NCI-H2196 (cell line): Measurements from ENCODE around the gene KCNG2.

ENCODE experiments used
- DNase-seq: peaks from one replicate; lab custom pipeline; 2025; ENCODE audit not compliant: unreplicated experiment; lab: John Stamatoyannopoulos, UW

Gene KCNG2

DNA sequence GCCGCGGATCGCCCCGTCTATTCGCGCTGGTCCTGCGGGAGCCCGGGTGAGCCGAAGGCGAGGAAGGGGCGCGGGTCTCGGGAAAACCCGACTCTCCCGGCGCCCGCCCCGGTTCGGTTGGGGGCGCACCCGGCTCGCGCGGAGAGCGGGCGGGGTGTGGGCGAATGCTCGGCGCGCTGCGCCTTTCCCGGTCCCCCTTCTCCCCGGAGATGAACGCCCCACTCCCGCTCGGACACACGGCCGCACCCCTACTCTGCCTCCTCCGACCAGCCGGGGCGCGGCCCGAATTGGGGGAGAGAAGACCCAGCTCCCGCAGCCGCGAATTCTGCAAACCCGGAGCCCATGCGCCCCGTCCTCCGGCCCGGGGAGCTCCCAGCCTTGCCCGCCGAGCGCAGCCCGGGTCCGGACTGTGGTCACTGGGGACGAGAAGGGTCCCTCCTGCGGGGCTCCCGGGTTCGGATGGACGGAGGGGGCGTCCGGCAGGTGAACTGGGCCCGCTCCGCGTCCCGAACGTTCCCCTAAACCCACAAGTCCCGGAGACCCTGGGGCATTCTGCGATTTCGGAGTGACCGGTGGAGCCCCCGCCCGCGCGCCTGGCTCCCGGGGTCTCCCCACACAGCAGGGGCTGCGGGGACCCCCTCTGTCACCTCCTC, 734 bp downstream of the KCNG2 start:
- DNase-seq: no peak

DNA sequence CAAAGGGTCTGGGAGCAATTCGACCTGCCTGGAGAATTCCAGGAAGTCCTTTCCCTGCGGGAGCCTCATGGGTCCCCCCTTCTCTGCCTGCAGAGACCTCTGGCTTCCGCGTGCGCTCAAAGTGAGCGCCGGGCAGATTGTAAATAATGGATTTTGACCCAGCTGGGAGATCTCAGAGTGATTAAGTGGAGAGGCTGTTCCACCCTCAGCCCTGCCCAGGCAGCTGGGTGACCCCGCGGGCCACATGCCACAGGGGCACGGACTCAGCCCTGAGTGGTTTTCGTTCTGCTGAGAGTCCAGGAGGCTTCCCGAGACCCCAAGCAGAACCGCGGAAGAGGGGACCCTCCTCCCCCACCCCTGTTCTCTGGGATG, 1.2 kb downstream of the KCNG2 start:
- DNase-seq: no peak

DNA sequence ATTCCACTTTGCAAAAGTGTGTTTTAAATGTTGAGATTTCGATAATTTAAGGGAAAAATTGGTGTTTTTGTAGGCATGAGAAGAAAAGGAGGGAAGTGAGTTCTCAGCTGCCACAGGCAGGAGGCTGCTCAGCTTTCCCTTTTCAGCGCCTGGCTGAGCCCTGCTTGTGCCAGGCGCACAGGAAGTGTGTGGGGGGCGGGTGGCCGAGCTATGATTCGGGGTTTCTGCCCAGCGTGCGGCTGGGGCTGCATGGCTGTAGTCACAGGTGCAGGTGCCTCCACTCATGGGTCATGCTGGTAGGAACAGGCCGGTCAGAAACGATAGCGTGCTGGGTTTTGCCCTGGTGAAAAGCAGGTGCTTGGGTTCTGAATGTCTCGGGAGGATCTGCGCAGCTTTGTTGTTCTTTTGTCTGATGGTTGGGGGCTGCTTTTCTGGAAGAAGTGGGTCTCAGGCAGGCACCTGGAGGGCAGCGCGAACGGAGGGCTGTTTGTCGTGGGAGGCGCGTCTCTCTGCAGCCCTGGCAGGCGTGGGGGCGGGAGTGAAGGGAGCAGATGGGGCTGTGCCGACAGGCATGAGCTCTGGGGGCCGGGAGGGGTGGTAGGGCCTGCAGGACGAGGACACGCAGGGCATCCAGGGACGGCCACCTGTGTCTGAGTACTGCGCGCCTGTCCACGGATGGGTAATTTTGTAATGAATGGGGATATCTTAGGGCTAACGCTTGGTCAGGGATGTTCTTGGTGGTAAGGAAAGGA, 2.1 kb downstream of the KCNG2 start:
- no peak for DNase-seq

DNA sequence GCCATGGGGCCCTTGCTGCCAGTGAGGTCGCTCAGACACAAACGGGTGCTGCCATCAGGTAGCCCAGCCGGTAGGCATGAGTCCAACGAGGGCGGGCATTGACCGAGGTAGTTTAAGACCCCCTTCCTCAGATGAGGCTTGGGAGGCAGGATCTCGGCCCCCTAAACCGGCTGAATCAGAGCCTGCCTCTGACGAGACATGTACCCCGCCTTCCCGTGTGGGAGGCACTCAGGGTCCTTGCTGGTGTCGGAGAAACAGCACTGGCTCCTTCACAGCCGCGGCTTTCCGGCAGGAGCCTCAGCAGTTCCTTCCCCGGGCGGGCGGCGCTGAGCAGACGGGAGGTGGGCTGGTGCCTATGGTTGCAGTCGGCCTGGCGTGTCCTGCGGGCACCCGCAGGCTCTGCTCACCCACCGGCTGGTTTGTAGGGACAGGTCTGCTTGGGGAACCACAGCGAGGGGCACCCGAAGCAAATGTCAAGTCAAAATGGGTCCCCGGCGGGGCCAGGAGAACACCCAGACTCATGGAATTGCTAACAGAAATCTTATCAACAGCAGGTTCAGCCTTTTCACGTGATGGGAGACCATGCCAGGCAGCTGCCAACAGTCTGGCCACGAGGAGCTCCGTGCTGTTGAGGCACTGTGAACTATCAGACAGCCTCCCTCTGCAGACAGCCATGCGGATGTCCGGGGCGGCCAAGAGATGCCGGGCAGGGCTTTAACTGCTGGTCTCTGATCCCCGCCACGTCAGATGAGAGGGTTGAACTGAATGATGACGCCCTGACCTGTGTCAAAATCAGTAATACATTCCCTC, 2.8 kb downstream of the KCNG2 start:
- no peak for DNase-seq

DNA sequence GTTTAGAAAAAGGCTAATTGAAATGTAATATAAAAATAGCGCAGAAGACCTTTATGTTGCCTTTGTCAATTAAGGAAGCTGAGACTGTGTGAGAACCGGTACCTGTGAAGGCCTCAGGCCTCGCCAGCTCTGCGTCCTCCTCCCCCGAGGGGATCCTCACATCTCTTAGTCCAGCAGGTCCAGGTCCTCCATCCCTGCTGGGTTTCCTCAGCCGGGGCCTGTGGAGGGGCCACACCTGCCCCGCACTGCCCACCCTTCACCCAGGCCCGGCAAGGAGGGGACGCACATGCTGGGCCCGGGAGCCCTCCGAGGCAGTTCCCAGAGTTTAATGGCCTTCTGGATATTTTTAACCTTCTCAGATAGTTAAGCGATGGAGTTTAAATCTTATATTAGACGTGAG, 3.5 kb downstream of the KCNG2 start:
- no peak for DNase-seq

DNA sequence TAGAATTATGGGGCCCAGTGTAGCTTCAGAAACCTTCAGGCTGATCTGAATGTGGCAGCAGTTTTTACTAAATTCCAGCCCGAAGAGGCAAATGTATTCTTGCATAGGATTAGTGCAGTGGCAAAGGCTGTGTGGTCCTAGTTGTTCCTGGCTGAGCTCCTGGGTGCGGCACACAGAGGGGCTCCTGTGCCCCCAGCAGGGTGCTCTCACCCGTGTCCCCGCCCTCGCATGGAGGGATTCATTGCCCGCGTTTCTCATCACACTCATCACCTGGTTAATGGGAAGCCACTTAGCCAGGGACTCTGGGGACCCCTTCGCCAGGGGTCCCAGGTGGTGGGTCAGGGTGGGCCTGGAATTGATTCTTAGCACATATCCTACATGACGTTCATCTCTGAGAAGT, 3.9 kb downstream of the KCNG2 start:
- no peak for DNase-seq

DNA sequence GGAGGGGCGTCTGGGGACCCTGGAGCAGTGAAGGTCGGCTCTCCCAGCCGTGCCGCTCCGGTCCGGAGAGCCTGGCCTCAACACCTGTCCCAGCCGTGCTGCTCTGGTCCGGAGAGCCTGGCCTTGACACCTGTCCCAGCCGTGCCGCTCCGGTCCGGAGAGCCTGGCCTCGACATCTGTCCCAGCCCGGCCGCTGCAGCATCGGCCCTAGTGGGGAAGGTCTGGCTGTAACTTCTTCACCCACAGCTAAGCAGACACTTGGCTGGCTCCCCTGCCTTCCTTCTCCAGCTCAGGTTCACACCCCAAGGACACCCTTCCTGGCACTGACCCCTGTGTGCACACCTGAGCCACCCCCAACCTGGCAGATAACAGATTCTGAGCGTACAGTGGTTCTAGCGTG, 4.6 kb downstream of the KCNG2 start:
- no peak for DNase-seq

DNA sequence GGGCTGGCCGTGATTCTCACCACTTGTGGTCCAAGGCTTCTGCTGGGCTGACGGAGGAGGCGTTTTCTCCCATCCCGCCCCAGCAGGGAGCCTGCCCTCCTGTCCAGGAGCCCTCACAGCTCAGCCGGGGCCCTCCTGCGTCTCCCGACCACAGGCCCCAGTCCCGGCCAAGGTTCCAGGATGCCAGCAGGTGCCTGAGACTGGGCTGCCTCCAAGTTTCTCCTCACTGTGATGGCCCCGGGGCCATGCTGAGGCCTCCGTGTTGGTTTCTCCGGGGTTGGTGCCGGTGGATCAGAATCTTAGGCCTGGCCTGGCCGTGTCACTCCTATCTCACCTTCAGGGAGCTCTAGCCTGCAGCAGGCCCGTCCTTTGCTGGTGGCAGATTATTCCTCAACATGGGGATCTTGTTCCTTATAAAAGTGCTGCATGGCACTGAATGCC, 5.9 kb downstream of the KCNG2 start:
- DNase-seq: no peak

DNA sequence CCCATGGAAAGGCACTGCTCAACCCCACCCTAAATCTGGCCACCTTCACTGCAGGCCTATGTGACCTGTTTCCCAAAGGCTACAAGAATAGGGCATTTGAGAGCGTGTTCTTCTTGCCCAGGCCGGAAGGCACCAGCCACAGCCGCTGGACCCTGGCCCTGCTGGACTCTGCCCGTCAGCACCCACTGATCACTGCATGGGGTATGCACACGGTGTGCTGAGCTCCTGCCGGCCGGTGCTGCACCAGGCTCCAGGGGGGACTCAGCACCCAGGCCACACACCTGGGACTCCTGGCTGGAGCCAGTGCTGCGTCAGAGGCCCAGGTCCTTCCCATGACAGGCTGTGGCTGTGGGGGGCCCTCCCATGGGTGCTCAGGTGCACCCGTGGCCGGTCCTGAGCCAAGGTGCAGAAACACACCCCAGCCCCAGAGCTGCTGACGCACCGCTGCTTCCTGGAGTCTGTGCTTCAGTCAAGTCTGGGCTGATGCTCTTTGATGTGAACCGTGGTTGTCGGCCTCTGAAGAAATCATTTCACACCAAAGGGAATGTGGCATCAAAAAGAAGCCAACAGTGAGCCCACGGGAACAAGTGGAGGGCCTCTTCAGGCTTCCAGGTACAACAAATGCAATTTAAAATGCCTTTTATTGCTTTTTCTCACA, 6.5 kb downstream of the KCNG2 start:
- no peak for DNase-seq

DNA sequence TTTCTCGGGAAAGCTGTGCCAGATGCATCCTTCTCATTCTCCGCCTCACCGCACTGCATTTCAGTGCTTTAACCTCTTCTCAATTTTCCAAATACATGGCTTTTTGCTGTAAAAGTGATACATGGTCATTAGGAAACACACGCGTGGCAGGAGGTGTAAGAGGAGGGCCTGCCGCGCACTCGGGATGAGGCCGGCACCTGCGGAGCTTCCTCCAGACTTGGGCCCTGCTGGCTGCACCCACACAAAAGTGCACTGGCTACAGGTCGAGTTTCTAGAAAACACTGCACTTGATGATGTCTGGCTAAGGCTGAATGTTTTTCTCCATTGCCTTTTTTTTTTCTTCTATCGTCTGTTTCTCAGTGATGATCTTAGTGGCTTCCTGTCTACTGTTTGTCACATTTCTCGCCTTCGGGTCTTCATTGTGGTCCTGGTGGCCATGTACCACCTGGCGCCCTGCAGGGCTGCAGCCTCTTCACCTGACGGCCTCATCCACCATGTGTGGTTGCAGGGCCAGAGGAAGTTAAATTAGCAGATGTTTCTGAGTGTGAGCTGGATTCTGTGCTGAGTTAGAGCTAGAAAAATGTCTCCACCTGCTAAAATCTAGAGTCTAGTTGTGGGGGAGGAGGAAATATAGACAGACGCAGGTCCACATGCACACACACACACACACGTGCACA, 7.6 kb downstream of the KCNG2 start:
- DNase-seq: no peak

DNA sequence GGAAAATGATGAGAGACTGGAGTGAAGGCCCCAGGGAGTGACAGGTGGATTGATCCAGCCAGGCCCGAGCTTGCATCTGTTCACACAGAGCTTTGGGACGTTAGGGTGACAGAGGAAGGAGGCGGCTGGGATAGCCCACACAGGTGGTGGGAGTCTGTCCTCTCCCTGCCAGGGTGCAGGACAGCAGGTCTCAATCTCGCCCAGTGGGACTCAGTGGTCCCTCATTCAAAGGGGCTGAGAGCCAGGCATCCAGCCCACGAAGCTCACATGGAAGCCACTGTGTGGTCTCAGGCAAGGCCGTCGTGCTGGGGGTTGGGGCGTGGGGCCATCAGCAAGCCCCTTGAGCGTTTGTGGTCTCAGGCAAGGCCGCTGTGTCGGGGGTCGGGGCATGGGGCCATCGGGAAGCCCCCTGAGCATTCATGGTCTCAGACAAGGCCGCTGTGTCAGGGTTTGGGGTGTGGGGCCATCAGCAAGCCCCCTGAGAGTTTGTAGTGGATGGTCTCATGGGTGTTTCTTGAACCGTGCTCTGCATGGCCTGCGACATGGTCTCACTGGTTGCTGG, 8.3 kb downstream of the KCNG2 start:
- DNase-seq: no peak

DNA sequence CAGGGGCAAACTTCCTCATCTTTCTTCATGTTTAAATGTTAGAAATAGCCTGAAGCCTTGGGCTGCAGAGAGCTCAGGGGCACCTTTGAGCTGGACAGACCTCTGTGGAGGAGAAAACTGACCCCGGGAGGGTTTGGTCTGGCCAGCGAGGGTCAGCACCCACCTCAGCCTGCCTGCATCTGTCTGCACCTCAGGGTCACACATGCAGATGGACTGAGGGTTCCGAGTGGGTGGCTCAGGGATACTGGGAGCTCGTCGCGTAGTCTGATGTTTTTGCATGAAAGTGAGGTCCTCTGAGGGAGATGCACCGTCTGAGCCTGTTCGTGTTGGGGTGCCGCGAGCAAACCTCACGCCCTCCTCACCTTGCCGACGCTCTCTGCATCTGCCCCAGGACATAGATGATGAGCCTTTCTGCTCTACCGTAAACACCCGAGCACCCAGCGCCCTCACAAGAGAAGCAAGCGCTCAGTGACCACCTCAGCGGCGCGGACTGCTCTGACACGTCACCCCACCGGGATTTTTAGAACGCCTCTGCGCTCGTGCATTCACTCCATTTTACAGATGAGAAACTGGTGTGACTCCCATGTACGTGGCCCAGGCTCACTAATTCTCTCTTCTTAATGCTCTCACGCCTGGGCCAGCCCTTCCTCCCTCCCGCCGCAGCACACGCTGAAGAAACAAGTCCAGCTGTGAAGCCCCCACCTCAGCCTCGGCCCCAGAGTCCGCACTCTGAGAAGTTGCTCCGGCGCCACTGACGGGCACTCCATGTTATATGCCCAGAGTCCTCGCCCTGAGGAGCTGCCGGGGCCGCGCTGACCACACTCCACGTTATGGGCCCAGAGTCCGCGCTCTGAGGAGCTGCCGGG, 9.5 kb downstream of the KCNG2 start:
- no peak for DNase-seq

DNA sequence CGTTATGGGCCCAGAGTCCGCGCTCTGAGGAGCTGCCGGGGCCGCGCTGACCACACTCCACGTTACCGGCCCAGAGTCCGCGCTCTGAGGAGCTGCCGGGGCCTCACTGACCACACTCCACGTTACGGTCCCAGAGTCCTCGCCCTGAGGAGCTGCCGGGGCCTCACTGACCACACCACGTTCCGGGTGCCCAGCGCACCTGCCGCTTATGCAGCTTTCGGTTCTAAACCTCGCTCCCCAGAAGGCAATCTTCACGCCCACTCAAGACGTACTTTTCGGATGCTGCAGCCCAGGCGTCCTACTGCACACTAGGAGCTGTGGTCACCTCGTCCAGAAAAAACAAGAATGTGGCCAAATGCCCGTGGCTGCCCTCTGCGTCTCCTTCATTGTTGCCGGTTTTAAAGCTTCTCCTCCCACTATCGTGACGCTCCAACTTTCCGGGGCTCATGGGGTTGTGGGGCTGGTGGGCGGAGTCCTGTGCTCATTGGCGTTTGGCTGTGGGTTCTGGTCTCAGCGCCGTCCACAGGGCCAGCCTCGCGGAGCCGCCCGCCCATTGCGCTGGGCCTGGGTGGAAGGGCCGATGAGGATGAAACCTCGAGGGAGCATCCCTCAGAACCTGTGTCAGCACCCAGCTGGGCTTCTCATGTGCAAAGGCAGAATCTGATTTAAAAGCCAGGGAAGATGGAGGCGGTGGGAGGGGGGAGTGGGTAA, 11.9 kb downstream of the KCNG2 start:
- no peak for DNase-seq

DNA sequence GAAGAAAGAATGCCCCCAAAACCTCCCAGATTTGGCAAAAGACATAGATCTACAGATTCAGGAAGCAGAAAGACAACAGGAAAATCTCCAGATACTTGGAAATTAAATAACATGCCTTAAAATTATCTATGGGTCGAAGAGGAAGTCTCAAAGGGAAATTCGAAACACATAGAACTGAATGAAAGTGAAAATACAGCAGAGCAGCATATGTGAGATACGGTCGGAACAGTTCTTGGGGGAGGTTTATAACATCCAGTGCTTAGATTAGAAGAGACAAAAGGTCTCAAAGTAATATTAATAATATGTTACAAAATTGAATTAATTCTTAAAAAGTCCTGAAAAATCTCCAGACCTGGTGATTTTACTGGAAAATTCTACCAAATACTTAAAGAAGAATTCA, 14.3 kb downstream of the KCNG2 start:
- no peak for DNase-seq

DNA sequence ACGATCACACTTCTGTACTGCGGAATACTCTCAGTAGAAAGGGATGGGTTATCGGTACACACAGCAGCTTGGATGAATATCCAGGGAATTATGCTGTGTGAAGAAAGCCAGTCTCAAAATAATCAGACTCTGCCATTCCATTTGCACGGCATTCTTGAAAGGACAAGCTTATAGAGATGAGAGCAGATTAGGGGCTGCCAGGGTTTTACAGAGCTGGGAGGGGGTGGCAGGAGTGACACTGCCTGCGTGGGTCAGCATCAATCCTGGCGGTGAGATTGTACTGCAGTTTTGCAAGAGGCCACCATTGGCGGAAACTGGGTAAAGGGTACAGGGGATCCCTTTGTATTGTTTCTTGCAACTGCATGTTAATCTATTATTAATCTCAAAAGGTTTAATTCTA, 16.6 kb downstream of the KCNG2 start:
- no peak for DNase-seq

DNA sequence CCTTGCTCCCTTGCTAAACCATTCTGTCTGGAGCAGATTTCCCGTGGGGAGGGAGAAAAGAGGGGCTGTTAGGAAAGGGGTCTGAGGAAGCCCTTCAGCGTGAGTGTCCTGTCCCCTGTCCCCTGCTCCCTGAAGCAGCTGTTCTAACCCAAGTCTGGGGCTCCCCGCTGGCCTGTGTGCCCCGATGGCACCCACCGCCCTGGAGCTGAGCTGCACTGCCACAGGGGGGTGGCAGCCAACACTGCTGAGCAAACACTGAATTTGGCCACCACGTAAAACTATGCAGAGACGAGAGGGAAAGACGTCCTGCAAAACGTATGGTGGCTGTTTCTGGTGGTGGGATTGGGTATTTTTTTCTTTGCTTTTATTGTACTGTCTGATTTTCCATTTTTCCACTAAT, 17.9 kb downstream of the KCNG2 start:
- DNase-seq: no peak

DNA sequence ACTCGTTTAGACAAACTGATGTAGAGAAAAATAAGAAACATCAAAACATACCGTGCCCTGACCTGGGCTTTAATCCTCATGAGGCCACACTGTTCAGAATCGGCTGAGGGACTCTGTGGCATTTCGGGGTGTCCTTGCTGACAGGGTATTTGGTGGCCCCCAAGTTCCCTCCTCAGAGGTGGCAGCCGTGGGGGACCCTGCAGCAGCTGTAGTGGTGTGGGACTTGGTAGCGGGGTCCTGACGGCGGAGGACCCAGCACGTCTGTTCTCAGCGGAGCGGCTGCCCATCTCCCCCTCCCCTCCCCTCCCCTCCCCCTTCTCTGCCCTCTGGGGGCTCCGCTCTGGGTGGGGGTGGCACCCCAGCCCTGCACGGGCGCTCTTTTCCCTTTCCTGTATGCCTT, 18.4 kb downstream of the KCNG2 start:
- DNase-seq: no peak

DNA sequence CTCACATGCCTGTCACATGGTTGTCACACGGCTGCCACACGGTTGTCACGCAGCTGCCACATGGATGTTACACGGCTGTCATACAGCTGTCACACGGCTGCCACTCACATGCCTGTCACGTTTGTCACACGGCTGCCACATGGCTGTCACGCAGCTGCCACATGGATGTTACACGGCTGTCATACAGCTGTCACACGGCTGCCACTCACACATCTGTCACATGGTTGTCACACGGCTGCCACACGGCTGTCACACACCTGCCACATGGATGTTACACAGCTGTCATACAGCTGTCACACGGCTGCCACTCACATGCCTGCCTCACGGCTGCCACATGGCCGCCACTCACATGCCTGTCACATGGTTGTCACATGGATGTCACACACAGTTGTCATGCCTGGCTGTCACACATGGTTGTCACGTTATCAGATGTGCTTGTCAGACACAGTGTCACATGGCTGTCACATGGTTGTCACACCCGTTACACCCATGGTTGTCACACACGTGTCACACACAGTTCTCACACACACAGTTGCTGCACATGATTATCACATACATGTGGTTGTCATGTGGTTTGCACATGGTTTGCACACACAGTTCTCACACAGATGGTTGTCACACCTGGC, 19.4 kb downstream of the KCNG2 start:
- no peak for DNase-seq

DNA sequence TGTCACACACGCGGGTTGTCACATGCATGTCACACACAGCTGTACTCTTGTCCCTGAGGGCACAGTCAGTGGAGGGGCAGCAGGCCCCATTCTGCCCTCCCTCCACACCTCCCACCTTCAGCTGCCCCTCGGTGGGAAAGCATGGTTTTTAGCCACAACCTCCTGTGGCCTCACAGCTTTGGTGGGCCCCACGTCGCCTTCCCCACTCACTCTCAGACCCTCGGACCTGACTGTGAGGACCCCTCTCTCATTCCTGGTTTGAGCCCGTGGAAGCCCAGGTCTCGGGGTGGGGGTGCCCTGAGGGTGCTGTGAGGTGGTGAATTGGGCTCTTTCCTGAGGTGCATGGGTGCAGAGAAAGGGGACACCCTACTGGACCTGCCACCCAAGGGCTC, 19.9 kb downstream of the KCNG2 start:
- DNase-seq: no peak
